Measurements from ENCODE around the gene TMEM178B. TPM values are rescaled to one million over a fixed set of nuclear protein-coding genes. Genes with fewer than 3 reads are reported as not detected.
"Not testable (repeated sequence)": the region's sequence is repeated elsewhere in the genome, so short reads cannot be mapped to it uniquely, and the experiment has no call there.

TMEM178B gene
- total RNA-seq, 1 donor from 2014 or later = under 0.01 TPM

DNA sequence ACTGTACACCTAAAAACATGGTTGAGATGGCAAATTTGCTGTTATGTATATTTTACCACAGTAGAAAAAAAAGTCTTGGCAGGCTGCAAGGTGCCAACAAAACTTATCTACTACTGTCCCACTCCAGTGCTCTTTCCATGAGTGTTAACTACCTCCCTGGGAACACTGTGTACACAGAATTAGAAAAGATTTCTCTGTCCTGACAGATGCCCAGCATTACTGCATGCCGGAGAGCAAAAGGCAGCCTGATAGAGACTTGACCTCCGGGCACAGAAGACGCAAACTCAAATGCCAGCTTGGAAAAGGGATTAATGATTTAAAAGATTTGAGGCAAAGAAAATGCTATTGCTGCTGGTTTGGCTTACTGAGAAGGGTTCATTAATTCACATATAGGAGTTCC, 228.8 kb downstream of the TMEM178B start:
- DNase-seq (ENCODE audit: low read depth in 2 of 2) = no peak

- DNase-seq (ENCODE audit: low read depth in 2 of 2) = no peak
Measured at GRCh38 chr7:141304291-141304690, 230.4 kb downstream of the TMEM178B start.

GRCh38 chr7:141306081-141306480, 232.2 kb downstream of the TMEM178B start:
- no peak for DNase-seq (ENCODE audit: low read depth in 2 of 2)

DNA sequence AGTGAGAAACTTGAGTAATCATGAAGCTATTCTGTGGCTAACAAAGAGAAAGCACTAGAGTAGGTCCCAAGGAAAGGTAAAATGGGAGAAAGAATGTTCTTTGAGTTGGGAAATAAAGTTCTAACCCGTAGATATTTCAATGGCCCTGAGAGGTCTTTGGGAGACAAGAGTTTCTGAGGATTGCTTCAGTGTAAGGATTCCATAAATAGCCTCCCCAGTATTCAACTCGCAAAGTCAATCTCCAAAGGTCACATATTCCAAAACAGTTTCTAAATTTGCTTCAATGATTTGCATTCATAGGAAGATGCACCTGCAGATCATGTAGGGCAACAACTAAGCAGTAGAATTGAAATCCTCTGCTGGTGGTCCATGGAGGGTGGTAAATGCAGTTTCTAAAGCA, 238.5 kb downstream of the TMEM178B start:
- DNase-seq (ENCODE audit: low read depth in 2 of 2) = no peak

DNA sequence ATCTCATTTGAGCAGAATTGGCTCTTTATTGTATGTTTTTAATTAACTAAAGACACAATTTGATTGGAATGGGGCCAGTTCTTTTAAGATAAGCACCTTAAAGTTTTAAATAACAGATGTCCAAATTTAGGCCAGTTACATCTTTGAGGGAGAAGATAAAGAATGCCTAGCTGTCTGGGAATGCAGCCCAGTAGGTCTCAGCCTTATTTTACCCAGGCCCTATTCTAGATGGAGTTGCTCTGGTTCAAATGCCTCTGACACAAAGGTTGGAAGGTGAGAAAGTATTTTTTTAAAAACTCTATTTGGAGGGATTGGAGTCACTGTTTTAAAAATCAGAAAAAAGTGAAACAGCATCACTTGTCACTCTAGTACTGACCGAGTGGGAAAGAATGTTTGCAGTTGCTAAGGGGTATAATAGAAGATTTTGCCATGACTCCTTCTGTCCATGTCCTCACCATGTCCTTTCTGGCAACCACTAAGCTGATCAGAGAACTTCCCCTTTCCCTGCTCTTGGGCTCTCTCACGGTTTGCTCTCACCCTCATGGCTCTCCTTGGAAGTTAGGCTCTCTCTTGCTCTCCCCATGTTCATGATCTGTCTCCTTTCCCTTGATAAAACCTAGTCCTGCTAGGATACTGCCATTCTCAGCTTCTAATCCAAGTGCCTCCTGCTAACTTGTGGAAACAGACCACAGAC, 239.1 kb downstream of the TMEM178B start:
- DNase-seq (ENCODE audit: low read depth in 2 of 2) = no peak

- DNase-seq (ENCODE audit: low read depth in 2 of 2) = no peak
Measured at GRCh38 chr7:141313896-141314295, 240.0 kb downstream of the TMEM178B start.

DNA sequence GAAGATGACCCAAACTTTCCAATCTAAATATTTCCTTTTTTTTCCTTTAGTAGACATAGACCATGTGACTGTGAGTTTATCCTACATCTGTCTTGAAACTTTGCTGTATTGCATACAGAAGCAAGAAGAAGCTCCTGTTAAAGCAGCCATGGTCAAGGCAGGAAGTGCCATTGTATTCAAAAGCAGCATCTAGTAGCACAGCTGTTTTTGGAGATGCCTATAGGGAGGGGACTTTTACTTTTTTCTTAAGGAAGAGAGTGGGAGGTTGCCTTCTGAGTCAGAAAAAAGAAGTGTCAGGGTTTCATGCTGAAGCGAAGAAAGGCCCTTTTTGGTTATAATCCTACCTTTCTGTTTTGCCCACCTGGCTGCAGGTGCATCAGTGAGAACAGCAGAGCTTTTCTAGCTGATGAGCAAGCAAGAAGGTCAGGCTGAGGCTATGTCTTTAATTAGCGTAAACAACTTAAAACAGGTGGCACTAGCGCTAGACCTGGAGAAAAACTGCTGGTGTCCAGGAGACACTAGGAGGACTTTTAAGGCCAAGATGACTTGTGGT, 243.2 kb downstream of the TMEM178B start:
- DNase-seq (ENCODE audit: low read depth in 2 of 2) = no peak

- no peak for DNase-seq (ENCODE audit: low read depth in 2 of 2)
Measured at GRCh38 chr7:141320287-141320686, 246.4 kb downstream of the TMEM178B start.

GRCh38 chr7:141322383-141322782, 248.5 kb downstream of the TMEM178B start:
- no peak for DNase-seq (ENCODE audit: low read depth in 2 of 2)

DNA sequence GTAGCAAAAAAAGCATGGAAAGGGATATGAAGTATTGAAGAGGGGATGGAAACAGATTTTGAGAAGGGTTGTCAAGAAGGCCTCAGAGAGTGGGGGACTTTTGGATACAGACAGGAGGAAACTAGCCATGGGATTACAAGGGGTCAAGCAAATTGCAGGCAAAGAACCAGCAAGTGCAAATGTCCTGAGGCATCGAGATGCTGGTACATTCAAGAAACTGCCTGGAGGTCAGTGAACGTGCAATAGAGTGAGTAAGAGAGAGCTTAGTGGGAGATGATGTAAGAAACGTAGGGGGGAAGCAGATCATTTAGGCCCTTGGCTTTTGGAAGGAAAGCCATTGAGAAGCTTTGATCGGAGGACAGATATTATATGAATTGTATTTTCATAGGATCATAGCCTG, 250.0 kb downstream of the TMEM178B start:
- no peak for DNase-seq (ENCODE audit: low read depth in 2 of 2)

DNA sequence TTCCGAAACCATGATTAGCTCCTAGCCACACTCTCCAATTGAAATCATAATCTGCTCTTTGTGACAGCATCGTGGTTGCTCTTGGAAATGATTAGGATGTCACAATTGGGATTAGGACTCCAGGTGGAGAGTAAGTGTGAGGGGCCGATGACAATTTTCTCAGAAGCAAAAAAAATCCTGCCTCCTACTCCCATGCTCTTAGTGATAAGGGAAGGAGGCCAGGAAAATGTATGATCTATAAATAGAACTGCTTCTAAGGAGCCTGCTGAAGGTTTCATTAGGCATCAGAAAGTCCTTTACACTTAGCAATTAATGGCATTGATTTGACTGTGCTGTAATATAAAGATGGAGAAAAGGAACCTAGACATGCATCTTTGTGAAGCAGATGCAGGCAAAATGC, 251.0 kb downstream of the TMEM178B start:
- DNase-seq (ENCODE audit: low read depth in 2 of 2) = no peak

GRCh38 chr7:141325275-141325674, 251.4 kb downstream of the TMEM178B start:
- DNase-seq (ENCODE audit: low read depth in 2 of 2) = no peak

DNA sequence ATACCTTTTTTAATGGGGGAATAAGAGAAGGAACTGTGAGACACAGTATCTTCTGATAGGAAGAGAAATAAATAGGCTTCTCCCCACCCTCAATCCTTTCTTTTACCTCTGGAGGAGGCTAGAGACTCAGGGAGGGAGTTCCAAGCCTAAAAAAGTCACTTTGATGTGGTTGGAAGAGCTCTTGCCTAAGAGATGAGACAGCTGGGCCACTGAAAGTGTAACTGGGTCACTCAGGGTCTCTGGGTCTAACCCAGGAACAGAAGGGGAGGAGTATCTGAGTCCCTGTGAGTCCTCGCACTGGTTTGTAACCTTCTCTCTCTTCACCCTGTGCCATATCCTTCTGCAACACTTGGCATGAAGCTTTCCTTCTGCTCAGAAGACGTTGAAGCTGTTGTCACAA, 254.4 kb downstream of the TMEM178B start:
- DNase-seq (ENCODE audit: low read depth in 2 of 2) = no peak

DNA sequence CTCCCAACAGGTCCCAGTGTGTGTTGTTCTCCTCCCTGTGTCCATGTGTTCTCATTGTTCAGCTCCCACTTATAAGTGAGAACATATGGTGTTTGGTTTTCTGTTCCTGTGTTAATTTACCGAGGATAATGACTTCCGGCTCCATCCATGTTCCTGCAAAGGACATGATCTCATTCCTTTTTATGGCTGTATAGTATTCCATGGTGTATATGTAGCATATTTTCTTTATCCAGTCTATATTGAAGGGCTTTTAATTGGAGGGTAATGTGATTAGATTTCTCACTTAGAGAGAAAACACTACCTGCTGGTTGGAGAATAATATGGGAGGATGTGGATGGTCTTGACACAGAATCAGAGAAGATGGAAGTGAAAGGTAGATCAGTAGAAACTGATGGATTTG, 256.4 kb downstream of the TMEM178B start:
- not testable (repeated sequence) for DNase-seq (ENCODE audit: low read depth in 2 of 2)

- DNase-seq (ENCODE audit: low read depth in 2 of 2) = no peak
Measured at GRCh38 chr7:141333459-141333858, 259.6 kb downstream of the TMEM178B start.

- DNase-seq (ENCODE audit: low read depth in 2 of 2) = no peak
Measured at GRCh38 chr7:141335164-141335563, 261.3 kb downstream of the TMEM178B start.

DNA sequence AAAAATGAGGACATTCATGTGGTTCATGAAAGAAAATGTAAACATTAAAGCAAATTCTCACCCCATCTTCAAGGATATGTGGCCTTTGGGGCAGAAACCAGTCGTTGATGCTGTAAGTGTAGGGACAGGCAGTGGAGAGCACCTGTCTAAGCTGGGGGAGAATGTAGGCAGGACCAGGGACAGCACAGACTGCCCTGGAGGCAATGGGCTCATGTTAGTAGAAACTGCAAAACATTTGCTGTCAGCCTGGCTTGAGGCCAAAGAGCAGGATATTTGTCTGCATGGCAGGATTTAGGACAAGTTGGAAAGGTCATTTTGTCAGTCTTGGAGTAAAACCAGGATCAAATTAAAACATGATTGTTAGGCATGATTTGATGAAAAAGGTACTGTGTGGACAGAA, 265.7 kb downstream of the TMEM178B start:
- no peak for DNase-seq (ENCODE audit: low read depth in 2 of 2)

- DNase-seq (ENCODE audit: low read depth in 2 of 2) = no peak
Measured at GRCh38 chr7:141340991-141341390, 267.1 kb downstream of the TMEM178B start.

DNA sequence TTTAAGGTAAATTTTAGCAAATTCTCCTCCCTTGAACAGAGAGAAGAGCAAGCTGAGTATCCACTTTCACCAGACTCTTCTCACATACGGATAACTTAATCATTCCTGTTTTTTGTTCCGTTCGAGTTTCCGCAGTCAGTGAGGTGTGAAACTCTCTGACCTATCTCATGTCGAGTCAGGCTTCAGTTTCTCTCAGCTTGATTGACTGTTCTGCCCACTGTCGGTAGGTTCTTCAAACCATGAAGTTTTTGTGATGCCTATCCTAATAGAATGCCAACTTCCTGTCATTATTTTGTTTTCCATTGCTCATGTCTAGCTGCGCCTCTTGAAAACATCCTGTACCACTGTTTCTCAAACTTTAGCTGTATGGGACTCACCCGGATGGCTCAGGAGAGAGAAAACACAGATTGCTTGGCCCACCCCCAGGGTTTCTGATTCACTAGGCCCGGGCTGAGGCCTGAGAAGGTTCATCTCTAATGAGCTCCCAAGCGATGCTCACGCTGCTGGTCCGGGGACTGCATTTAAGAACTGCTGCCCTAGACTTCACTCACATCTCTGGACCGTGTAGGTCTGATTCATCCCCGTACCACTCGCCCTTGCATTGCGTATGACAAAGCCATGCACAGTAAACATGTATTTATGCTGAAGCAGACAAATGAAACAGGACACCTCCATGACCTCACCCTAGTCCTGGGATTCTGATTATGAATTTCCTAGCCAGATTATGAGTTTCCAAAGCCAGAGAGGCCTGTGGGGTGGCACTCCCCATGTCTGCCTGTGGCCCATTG, 269.0 kb downstream of the TMEM178B start:
- no peak for DNase-seq (ENCODE audit: low read depth in 2 of 2)

- no peak for DNase-seq (ENCODE audit: low read depth in 2 of 2)
Measured at GRCh38 chr7:141344153-141344935, 270.5 kb downstream of the TMEM178B start.

DNA sequence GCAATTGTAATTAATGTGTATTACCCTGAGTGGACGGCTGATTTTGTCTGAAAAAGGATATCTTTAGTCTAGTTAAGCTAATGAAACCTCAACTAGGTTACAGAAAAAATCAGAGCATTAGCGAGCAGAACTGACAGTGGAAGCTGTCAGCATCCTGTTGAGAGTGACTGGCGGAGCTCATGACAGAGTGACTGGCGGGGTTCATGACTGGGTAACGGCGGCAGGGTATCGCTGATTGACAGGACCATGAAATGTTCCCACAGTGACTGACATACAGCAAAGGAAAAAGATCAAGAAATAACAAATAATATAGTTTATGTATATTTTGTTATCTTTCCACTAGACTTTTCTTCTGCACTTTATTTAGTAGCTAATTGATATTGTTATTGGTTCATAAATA, 274.9 kb downstream of the TMEM178B start:
- DNase-seq (ENCODE audit: low read depth in 2 of 2) = no peak

DNA sequence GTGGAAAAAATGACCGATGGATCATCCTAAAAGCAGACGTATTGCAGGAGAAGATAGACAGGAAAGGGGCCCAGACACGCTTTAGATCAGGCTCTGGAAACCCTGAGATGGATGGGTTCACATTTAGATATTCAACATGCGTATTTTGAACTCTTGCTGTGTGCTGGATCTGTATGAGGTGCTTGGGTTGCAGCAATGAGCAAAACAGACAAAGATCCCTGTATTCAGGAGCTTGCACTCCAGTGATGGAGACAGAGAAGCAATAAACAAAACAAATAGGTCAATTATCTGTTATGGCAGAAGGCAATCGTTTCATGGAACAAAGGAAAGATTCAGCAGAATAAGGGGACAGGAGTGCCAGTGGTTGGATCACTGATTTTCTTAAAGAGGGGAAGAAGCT, 275.5 kb downstream of the TMEM178B start:
- DNase-seq (ENCODE audit: low read depth in 2 of 2) = no peak

Data from dermis microvascular lymphatic vessel endothelial cell (primary cell).